ENCODE data around the gene SSH3. TPM values are rescaled to one million over a fixed set of nuclear protein-coding genes. Genes with fewer than 3 reads are reported as not detected.
A peak's percentile ranks its signal among the peaks of the same experiment; 100 is the strongest.

The SSH3 gene
- total and polyA plus RNA-seq, 10 donors, result 4.3 to 31.8 (median 19.7) TPM

- Histone ChIP-seq H3K27me3 (replicated peaks in 1 of 7) (no peaks in the 10 kb centered on the region), H3K4me3 (peak overlapping the region in 5 of 8 donors; percentile 14 to 97 (median 17)), H3K27ac (peak overlapping the region; percentile 89 to 100 (median 97)), H3K36me3 (peaks cover 0 to 88% (median 7%) of the 10 kb centered on the region in 6 donors), H3K4me1 (peaks cover 97 to 100% (median 100%) of the 10 kb centered on the region in 6 donors), H3K9me3 (no peaks in the 10 kb centered on the region)
- 14 to 35% (median 26%) methylated on average over 9 to 14 of the region's 14 CpGs for WGBS, 5 donors
- peak; percentile 81 for DNase-seq
- TF ChIP-seq CTCF (IDR thresholded peaks at IDR 0.05 in 8 of 11, conservative IDR thresholded peaks at IDR 0.05 in 3 of 11) (peak in 1 of 11 experiments; percentile 15), POLR2AphosphoS5 (IDR thresholded peaks at IDR 0.05) (peak in 1 of 3 donors; percentile 32), POLR2A (IDR thresholded peaks at IDR 0.05) (no peak)
- intact Hi-C loops (cut with DNase I; ENCODE audit: low total_unique reads), result no loop called here
These were observed 29.9 kb upstream of the SSH3 start for GRCh38 chr11:67273260-67273990.

GRCh38 chr11:67274768-67275605 is 28.3 kb upstream of the SSH3 start:
- intact Hi-C loops (cut with DNase I; ENCODE audit: low total_unique reads), result no loop called here
- Histone ChIP-seq H3K4me3 (peak overlapping the region in 3 of 8 donors; percentile 6 to 81 (median 15)), H3K36me3 (peaks cover 5 to 88% (median 20%) of the 10 kb centered on the region in 6 donors)

GRCh38 chr11:67275606-67276409 is 27.5 kb upstream of the SSH3 start:
- Histone ChIP-seq H3K4me3 (peak overlapping the region in 3 of 8 donors; percentile 15 to 81 (median 29)), H3K4me1 (peaks cover 96 to 100% (median 100%) of the 10 kb centered on the region in 6 donors), H3K9me3 (no peaks in the 10 kb centered on the region), H3K36me3 (peaks cover 7 to 92% (median 28%) of the 10 kb centered on the region in 6 donors), H3K27ac (peak overlapping the region; percentile 89 to 100 (median 97)), H3K27me3 (replicated peaks in 1 of 7) (no peaks in the 10 kb centered on the region)
- intact Hi-C loops (cut with DNase I; ENCODE audit: low total_unique reads), result no loop called here
- TF ChIP-seq CTCF (IDR thresholded peaks at IDR 0.05 in 8 of 11, conservative IDR thresholded peaks at IDR 0.05 in 3 of 11), result no peak
- TF ChIP-seq POLR2AphosphoS5 (IDR thresholded peaks at IDR 0.05), result peak in 2 of 3 donors; percentile 10 to 65
- 65 to 80% (median 72%) methylated on average over 16 to 17 of the region's 17 CpGs for WGBS, 5 donors
- peak; percentile 82 for DNase-seq

More at GRCh38 chr11:67274768-67275605, 28.3 kb upstream of the SSH3 start:
- WGBS, 5 donors, result 30 to 44% (median 39%) methylated on average over 26 to 35 of the region's 35 CpGs
- TF ChIP-seq CTCF (IDR thresholded peaks at IDR 0.05 in 8 of 11, conservative IDR thresholded peaks at IDR 0.05 in 3 of 11) (no peak), POLR2AphosphoS5 (IDR thresholded peaks at IDR 0.05) (peak; percentile 68 to 83 (median 79)), POLR2A (IDR thresholded peaks at IDR 0.05) (no peak)
- peak; percentile 93 for DNase-seq
- peak overlapping the region; percentile 89 to 100 (median 97) for H3K27ac ChIP-seq
- peaks cover 97 to 100% (median 100%) of the 10 kb centered on the region in 6 donors for H3K4me1 ChIP-seq
- no peaks in the 10 kb centered on the region for H3K27me3 ChIP-seq (replicated peaks in 1 of 7)
- no peaks in the 10 kb centered on the region for H3K9me3 ChIP-seq

All from spleen (tissue), 11 donors.